ENCODE data around the gene PCDHA5.
"Not testable (repeated sequence)": the region's sequence is repeated elsewhere in the genome, so short reads cannot be mapped to it uniquely, and the experiment has no call there.

The PCDHA5 gene

DNA sequence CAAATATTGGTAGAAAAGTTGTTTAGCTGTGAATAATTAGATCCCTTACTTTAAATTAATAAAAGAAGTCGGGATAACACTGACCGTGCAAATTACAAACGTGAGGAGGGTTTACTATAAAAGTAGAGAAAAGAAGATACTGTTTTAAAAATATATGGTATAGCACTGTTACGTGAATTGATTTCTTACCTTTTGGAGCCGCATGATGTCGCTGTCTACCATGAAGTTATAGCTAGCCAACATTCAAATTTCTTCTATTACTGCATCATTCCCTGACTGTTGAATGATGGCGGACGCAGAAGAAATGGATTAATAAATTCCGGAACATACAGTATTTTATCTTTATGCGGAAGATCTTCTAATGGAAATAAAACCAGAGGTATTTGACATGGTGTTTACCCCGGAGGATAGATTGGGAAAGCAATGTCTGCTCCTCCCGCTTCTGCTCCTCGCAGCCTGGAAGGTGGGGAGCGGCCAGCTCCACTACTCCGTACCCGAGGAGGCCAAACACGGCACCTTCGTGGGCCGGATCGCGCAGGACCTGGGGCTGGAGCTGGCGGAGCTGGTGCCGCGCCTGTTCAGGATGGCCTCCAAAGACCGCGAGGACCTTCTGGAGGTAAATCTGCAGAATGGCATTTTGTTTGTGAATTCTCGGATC lies 6.4 kb downstream of the PCDHA5 start, which contains the start of gene PCDHA6:
PCDHA6 (plus strand) TSS at position 257 of the 658 bp plus-strand sequence; CDS start at position 389, 132 bp downstream.
- DNase-seq: no peak

DNA sequence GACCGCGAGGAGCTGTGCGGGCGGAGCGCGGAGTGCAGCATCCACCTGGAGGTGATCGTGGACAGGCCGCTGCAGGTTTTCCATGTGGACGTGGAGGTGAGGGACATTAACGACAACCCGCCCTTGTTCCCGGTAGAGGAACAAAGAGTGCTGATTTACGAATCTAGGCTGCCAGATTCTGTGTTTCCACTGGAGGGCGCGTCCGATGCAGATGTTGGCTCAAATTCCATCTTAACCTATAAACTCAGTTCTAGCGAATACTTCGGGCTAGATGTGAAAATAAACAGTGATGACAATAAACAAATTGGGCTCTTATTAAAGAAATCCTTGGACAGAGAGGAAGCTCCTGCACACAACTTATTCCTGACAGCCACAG lies 6.9 kb downstream of the PCDHA5 start:
- DNase-seq: no peak

DNA sequence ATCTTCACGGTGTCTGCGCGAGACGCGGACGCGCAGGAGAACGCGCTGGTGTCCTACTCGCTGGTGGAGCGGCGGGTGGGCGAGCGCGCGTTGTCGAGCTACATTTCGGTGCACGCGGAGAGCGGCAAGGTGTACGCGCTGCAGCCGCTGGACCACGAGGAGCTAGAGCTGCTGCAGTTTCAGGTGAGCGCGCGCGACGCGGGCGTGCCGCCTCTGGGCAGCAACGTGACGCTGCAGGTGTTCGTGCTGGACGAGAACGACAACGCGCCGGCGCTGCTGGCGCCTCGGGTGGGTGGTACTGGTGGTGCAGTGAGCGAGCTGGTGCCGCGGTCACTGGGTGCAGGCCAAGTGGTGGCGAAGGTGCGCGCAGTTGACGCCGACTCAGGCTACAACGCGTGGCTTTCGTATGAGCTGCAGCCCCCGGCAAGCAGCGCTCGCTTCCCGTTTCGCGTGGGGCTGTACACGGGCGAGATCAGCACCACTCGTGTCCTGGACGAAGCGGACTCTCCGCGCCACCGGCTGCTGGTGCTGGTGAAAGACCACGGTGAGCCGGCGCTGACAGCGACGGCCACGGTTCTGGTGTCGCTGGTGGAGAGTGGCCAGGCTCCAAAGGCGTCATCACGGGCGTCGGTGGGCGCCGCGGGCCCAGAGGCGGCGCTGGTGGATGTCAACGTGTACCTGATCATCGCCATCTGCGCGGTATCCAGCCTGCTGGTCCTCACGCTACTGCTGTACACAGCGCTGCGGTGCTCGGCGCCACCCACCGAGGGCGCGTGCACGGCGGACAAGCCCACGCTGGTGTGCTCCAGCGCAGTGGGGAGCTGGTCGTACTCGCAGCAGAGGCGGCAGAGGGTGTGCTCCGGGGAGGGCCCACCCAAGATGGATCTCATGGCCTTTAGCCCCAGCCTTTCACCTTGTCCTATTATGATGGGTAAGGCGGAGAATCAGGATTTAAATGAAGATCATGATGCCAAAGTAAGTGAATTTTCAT lies 8.4 kb downstream of the PCDHA5 start:
- not testable (repeated sequence) for DNase-seq

DNA sequence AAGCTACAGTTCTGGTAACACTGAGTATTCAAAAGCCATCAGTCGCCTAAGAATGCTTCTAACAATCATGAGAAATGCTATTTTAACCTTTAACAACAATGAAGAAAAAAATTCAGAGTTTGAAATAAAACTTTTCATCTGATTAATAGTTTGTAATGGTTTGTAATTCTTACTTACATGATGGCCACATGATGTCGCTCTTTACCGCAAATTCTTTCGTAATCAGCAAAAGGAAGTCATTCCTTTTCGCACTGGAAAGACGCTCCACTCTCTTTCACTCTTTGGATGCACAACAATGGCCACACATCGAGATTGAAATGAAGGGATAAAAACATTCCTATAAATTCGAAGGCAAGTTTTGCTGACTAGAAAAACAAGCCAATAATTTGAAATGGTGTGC lies 12.6 kb downstream of the PCDHA5 start, which contains the start of gene PCDHA7:
PCDHA7 (plus strand) TSS at position 277 of the 400 bp plus-strand sequence; CDS start at position 392, 115 bp downstream.
- DNase-seq: no peak

DNA sequence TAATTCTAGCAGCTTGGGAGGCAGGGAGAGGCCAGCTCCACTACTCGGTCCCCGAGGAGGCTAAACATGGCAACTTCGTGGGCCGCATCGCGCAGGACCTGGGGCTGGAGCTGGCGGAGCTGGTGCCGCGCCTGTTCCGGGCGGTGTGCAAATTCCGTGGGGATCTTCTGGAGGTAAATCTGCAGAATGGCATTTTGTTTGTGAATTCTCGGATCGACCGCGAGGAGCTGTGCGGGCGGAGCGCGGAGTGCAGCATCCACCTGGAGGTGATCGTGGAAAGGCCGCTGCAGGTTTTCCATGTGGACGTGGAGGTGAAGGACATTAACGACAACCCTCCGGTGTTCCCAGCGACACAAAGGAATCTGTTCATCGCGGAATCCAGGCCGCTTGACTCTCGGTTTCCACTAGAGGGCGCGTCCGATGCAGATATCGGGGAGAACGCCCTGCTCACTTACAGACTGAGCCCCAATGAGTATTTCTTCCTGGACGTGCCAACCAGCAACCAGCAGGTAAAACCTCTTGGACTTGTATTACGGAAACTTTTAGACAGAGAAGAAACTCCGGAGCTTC lies 13.1 kb downstream of the PCDHA5 start:
- DNase-seq: not testable (repeated sequence)

DNA sequence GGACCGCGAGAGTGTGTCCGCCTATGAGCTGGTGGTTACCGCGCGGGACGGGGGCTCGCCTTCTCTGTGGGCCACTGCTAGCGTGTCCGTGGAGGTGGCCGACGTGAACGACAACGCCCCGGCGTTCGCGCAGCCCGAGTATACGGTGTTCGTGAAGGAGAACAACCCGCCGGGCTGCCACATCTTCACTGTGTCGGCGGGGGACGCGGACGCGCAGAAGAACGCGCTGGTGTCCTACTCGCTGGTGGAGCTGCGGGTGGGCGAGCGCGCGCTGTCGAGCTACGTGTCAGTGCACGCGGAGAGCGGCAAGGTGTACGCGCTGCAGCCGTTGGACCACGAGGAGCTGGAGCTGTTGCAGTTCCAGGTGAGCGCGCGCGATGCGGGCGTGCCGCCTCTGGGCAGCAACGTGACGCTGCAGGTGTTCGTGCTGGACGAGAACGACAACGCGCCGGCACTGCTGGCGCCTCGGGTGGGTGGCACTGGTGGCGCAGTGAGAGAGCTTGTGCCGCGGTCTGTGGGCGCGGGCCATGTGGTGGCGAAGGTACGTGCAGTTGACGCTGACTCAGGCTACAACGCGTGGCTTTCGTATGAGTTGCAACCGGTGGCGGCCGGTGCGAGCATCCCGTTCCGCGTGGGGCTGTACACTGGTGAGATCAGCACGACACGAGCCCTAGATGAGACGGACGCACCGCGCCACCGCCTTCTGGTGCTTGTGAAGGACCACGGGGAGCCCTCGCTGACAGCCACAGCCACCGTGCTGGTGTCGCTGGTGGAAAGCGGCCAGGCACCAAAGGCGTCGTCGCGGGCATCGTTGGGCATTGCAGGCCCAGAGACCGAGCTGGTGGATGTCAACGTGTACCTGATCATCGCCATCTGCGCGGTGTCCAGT lies 14.5 kb downstream of the PCDHA5 start:
- DNase-seq: no peak

DNA sequence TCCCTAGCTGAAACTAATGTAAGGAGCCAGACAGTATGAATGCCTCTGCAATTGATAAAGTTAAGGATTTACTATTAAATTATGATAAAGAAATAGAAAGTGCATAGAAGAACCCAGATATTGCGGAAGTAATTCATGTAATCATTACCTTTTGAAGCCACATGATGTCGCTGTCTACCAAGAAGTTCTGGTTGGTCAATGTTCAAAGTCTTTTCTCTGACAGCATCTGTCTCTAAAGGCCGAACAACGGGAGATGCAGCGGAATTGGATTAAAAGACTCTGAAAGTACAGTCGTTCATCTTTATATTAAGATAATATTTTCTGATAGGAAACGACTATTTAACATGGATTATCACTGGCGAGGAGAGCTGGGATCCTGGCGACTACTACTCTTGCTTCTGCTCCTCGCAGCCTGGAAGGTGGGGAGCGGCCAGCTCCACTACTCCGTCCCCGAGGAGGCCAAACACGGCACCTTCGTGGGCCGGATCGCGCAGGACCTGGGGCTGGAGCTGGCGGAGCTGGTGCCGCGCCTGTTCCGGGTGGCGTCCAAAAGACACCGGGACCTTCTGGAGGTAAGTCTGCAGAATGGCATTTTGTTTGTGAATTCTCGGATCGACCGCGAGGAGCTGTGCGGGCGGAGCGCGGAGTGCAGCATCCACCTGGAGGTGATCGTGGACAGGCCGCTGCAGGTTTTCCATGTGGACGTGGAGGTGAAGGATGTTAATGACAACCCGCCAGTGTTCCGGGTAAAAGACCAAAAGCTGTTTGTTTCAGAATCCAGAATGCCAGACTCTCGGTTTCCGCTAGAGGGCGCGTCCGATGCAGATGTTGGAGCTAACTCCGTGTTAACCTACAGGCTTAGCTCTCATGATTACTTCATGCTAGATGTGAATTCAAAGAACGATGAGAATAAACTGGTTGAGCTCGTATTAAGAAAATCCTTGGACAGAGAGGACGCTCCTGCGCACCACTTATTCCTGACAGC lies 19.9 kb downstream of the PCDHA5 start, which contains the start of gene PCDHA8:
PCDHA8 (plus strand) TSS at position 210 of the 985 bp plus-strand sequence; CDS start at position 345, 135 bp downstream.
- DNase-seq: peak in 1 of 2 experiments; percentile 27

DNA sequence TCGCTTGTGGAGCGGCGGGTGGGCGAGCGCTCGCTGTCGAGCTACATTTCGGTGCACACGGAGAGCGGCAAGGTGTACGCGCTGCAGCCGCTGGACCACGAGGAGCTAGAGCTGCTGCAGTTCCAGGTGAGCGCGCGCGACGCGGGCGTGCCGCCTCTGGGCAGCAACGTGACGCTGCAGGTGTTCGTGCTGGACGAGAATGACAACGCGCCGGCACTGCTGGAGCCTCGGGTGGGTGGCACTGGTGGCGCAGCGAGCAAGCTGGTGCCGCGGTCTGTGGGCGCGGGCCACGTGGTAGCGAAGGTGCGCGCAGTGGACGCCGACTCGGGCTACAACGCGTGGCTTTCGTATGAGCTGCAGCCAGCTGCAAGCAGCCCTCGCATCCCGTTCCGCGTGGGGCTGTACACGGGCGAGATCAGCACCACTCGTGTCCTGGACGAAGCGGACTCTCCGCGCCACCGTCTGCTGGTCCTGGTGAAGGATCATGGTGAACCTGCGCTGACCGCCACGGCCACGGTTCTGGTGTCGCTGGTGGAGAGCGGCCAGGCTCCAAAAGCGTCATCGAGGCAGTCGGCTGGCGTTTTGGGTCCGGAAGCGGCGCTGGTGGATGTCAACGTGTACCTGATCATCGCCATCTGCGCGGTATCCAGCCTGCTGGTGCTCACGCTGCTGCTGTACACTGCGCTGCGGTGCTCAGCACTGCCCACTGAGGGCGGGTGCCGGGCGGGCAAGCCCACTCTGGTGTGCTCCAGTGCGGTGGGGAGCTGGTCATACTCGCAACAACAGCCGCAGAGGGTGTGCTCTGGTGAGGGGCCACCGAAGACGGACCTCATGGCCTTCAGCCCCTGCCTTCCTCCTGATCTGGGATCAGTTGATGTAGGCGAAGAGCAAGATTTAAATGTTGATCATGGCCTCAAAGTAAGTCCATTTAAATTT lies 21.7 kb downstream of the PCDHA5 start:
- DNase-seq: no peak

DNA sequence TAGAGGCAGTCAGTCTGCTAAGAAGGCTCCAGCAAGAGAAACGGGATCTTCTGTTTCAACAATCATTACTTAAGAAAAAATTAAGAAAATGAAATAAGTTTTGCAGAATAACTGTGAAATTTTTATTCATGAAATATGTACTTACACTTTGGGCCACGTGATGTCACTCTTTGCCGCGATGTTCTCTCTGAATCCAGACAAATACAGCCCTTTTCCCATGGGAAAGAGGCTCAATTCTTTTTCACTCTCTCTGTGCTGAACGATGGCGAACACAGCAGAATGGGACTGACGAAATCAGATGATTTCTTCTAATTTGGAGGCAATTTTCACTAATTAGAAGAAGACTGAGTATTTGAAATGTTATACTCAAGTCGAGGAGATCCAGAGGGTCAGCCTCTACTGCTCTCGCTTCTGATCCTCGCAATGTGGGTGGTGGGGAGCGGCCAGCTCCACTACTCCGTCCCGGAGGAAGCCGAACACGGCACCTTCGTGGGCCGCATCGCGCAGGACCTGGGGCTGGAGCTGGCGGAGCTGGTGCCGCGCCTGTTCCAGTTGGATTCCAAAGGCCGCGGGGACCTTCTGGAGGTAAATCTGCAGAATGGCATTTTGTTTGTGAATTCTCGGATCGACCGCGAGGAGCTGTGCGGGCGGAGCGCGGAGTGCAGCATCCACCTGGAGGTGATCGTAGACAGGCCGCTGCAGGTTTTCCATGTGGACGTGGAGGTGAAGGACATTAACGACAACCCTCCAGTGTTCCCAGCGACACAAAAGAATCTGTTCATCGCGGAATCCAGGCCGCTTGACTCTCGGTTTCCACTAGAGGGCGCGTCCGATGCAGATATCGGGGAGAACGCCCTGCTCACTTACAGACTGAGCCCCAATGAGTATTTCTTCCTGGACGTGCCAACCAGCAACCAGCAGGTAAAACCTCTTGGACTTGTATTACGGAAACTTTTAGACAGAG lies 27.0 kb downstream of the PCDHA5 start, which contains the start of gene PCDHA9:
PCDHA9 (plus strand) TSS at position 244 of the 964 bp plus-strand sequence; CDS start at position 358, 114 bp downstream.
- DNase-seq: not testable (repeated sequence)

DNA sequence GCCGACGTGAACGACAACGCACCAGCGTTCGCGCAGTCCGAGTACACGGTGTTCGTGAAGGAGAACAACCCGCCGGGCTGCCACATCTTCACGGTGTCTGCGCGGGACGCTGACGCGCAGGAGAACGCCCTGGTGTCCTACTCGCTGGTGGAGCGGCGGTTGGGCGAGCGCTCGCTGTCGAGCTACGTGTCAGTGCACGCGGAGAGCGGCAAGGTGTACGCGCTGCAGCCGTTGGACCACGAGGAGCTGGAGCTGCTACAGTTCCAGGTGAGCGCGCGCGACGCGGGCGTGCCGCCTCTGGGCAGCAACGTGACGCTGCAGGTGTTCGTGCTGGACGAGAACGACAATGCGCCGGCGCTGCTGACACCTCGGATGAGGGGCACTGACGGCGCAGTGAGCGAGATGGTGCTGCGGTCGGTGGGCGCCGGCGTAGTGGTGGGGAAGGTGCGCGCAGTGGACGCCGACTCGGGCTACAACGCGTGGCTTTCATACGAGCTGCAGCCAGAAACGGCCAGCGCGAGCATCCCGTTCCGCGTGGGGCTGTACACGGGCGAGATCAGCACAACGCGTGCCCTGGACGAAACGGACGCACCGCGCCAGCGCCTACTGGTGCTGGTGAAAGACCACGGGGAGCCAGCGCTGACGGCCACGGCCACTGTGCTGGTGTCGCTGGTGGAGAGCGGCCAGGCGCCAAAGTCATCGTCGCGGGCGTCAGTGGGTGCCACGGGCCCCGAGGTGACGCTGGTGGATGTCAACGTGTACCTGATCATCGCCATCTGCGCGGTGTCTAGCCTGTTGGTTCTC lies 28.6 kb downstream of the PCDHA5 start:
- DNase-seq: not testable (repeated sequence)

DNA sequence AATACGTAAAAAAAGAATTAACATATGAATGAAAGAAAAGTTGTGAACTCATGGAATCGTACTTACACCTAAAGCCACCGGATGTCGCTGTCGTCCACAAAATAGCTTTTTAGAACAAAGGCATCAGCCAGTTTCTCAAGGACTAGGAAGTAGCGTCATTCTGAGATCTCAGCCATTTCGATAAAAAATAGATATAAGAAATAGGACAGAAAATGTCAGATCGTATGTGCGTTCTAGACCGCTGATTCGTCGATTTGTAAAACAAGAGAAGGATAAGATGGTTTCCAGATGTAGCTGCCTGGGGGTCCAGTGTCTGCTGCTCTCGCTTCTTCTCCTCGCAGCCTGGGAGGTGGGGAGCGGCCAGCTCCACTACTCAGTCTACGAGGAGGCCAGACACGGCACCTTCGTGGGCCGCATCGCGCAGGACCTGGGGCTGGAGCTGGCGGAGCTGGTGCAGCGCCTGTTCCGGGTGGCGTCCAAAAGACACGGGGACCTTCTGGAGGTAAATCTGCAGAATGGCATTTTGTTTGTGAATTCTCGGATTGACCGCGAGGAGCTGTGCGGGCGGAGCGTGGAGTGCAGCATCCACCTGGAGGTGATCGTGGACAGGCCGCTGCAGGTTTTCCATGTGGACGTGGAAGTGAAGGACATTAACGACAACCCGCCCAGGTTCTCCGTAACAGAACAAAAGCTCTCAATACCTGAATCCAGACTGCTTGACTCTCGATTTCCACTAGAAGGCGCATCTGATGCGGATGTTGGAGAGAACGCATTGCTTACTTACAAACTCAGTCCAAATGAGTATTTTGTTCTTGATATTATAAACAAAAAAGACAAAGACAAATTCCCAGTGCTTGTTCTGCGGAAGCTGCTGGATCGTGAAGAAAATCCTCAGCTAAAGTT lies 34.6 kb downstream of the PCDHA5 start, which contains the start of gene PCDHA10:
PCDHA10 (plus strand) TSS at position 126 of the 903 bp plus-strand sequence; CDS start at position 278, 152 bp downstream.
- DNase-seq: no peak

DNA sequence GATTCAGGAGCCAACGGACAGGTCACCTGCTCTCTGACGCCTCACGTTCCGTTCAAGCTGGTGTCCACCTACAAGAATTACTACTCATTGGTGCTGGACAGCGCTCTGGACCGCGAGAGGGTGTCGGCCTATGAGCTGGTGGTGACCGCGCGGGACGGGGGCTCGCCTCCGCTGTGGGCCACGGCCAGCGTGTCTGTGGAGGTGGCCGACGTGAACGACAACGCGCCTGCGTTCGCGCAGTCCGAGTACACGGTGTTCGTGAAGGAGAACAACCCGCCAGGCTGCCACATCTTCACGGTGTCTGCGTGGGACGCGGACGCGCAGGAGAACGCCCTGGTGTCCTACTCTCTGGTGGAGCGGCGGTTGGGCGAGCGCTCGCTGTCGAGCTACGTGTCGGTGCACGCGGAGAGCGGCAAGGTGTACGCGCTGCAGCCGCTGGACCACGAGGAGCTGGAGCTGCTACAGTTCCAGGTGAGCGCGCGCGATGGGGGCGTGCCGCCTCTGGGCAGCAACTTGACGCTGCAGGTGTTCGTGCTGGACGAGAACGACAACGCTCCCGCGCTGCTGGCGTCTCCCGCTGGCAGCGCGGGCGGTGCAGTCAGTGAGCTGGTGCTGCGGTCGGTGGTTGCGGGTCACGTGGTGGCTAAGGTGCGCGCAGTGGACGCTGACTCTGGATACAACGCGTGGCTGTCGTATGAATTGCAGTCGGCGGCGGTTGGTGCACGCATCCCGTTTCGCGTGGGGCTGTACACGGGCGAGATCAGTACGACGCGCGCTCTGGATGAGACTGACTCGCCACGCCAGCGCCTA lies 36.0 kb downstream of the PCDHA5 start:
- DNase-seq: no peak

DNA sequence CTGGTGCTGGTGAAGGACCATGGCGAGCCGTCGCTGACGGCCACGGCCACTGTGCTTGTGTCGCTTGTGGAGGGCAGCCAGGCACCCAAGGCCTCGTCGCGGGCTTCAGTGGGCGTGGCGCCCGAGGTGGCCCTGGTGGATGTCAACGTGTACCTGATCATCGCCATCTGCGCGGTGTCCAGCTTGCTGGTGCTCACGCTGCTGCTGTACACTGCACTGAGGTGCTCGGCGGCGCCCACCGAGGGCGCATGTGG lies 36.5 kb downstream of the PCDHA5 start:
- no peak for DNase-seq

DNA sequence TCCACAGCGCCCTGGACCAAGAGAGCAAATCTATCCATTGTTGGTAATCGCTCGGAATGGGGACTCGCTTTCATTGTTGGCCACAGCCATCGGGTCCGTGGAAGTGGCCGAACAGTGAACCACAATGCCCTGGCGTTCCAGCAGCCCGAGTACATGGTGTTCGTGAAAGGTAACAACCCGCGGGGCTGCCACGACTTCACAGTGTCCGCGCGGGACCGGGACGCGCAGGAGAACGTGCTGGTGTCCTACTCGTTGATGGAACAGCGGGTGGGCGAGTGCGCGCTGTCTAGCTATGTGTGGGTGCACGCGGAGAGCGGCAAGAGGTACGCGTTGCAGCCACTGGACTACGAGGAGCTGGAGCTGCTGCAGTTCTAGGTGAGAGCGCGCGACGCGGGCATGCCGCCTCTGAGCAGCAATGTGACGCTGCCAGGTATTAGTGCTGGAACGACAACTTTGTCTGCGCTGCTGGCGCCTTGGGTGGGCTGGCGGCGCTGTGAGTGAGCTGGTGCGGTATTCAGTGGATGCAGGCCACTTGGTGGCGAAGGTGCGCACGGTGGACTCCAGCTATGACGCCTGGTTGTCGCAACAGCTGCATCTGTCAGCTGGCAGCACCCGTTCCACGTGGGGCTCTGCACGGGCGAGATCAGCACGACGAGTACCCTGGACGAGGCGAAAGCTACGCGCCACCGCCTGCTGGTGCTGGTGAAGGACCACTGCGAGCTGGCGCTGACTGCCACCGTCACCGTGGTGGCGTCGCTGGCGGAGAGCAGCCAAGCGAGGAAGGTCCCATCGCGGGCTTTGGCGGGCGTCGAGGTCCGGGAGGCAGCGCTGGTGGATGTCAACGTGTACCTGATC lies 41.3 kb downstream of the PCDHA5 start:
- DNase-seq: no peak
